Putamen (tissue), 1 donor: Measurements from ENCODE around the gene CD9.
"Not testable (repeated sequence)": the region's sequence is repeated elsewhere in the genome, so short reads cannot be mapped to it uniquely, and the experiment has no call there.

ENCODE experiments used
- DNase-seq: peaks from one replicate; pipeline ENCODE4 v3.0.0-alpha.2; 2016; ENCODE audit warnings: low spot score

Gene CD9

GRCh38 chr12:6200256-6201212, at the start of gene CD9:
Gene CD9 (plus strand): TSS chr12:6200400. CDS start chr12:6200500, 100 bp downstream.
- no peak for DNase-seq

- DNase-seq, result no peak
Measured at GRCh38 chr12:6154730-6155459, 45.3 kb upstream of the CD9 start.

- no peak for DNase-seq
Measured at GRCh38 chr12:6157482-6157881, 42.7 kb upstream of the CD9 start.

- DNase-seq, result no peak
Measured at GRCh38 chr12:6158255-6158654, 41.9 kb upstream of the CD9 start.

- DNase-seq, result no peak
Measured at GRCh38 chr12:6158749-6159148, 41.5 kb upstream of the CD9 start.

- not testable (repeated sequence) for DNase-seq
Measured at GRCh38 chr12:6159166-6160011, 40.8 kb upstream of the CD9 start.

GRCh38 chr12:6160049-6160649, 40.1 kb upstream of the CD9 start:
- DNase-seq, result not testable (repeated sequence)

GRCh38 chr12:6161124-6161882, 38.9 kb upstream of the CD9 start:
- no peak for DNase-seq

GRCh38 chr12:6163416-6164060, 36.7 kb upstream of the CD9 start:
- no peak for DNase-seq

GRCh38 chr12:6165395-6165794, 34.8 kb upstream of the CD9 start:
- DNase-seq, result no peak

- DNase-seq, result no peak
Measured at GRCh38 chr12:6166808-6167207, 33.4 kb upstream of the CD9 start.

GRCh38 chr12:6167327-6168280, 32.6 kb upstream of the CD9 start:
- no peak for DNase-seq

- no peak for DNase-seq
Measured at GRCh38 chr12:6171409-6172015, 28.7 kb upstream of the CD9 start.

GRCh38 chr12:6172086-6172485, 28.1 kb upstream of the CD9 start:
- no peak for DNase-seq

- no peak for DNase-seq
Measured at GRCh38 chr12:6172862-6173261, 27.3 kb upstream of the CD9 start.

- DNase-seq, result no peak
Measured at GRCh38 chr12:6177642-6178358, 22.4 kb upstream of the CD9 start.

GRCh38 chr12:6178981-6179761, 21.0 kb upstream of the CD9 start:
- DNase-seq, result no peak
